ENCODE results near the gene MGA. TPM values are rescaled to one million over a fixed set of nuclear protein-coding genes. Genes with fewer than 3 reads are reported as not detected.

Gene MGA
- total RNA-seq, 1 experiment from 2014 or later: 35.9 TPM

GRCh38 chr15:41678742-41679141, 18.5 kb downstream of the MGA start:
- H3K27me3 Mint-ChIP-seq (ENCODE audit: low read depth): no peaks in the 10 kb centered on the region
- H3K36me3 Mint-ChIP-seq: no peaks in the 10 kb centered on the region
- CTCF ChIA-PET: no interaction called here
- no peaks in the 10 kb centered on the region for H3K4me1 Mint-ChIP-seq
- H3K9me3 Mint-ChIP-seq: no peaks in the 10 kb centered on the region
- TF ChIP-seq OVOL2 (CRISPR knock-in tag; IDR thresholded peaks at IDR 0.05; ENCODE audit: borderline replicate concordance): no peak
- no peak for TF ChIP-seq EMX1 (CRISPR knock-in tag; IDR thresholded peaks at IDR 0.05)
- no peak for TF ChIP-seq ZNF423 (CRISPR knock-in tag; IDR thresholded peaks at IDR 0.05)
- no peak for TF ChIP-seq NR3C1 (CRISPR knock-in tag; conservative IDR thresholded peaks at IDR 0.05; ENCODE audit: low read depth)
- TF ChIP-seq NR2C2 (CRISPR knock-in tag; IDR thresholded peaks at IDR 0.05): no peak
- no peak for TF ChIP-seq CREB1 (CRISPR knock-in tag; IDR thresholded peaks at IDR 0.05)
- no peak for TF ChIP-seq ZNF396 (CRISPR knock-in tag; IDR thresholded peaks at IDR 0.05; ENCODE audit: borderline replicate concordance)
- TF ChIP-seq FOXK1 (CRISPR knock-in tag; IDR thresholded peaks at IDR 0.05): no peak
- no peak for TF ChIP-seq GABPB1 (CRISPR knock-in tag; IDR thresholded peaks at IDR 0.05)
- no peak for TF ChIP-seq ATF2 (CRISPR knock-in tag; IDR thresholded peaks at IDR 0.05; ENCODE audit: borderline replicate concordance, low read depth)
- no peak for TF ChIP-seq GTF2I (CRISPR knock-in tag; conservative IDR thresholded peaks at IDR 0.05)
- TF ChIP-seq USF1 (CRISPR knock-in tag; IDR thresholded peaks at IDR 0.05): no peak
- no peak for TF ChIP-seq ATF1 (CRISPR knock-in tag; IDR thresholded peaks at IDR 0.05)
- TF ChIP-seq ZNF532 (CRISPR knock-in tag; IDR thresholded peaks at IDR 0.05; ENCODE audit: borderline replicate concordance): no peak
- no peak for DNase-seq (ENCODE audit: low spot score)
- POLR2A ChIA-PET: no interaction called here
- H3K4me3 Mint-ChIP-seq: no peak overlapping the region
- peak overlapping the region; percentile 16; the same call in 1 of the 2 replicates for H3K27ac Mint-ChIP-seq
- ATAC-seq: no peak

- H3K9me3 Mint-ChIP-seq: no peaks in the 10 kb centered on the region
- ChIA-PET POLR2A (no interaction called here), CTCF (interaction anchor here (1.5 kb wide), 1 partner anchor 90 kb away, joined by 4 read pairs; the partner anchor contains the start of gene MAPKBP1)
- H3K36me3 Mint-ChIP-seq: 0 out of 2 replicates have a peak, but pooled peaks cover 3% of the 10 kb centered on the region
- H3K4me3 Mint-ChIP-seq: no peak overlapping the region
- TF ChIP-seq ESRRA (CRISPR knock-in tag; IDR thresholded peaks at IDR 0.05; ENCODE audit: borderline replicate concordance) (no peak), GABPB1 (CRISPR knock-in tag; IDR thresholded peaks at IDR 0.05) (0 out of 2 replicates have a peak, but pooled peaks have one; percentile 29)
- DNase-seq (ENCODE audit: low spot score) (no peak), ATAC-seq (no peak)
- peak overlapping the region; percentile 15; the same call in 1 of the 2 replicates for H3K27ac Mint-ChIP-seq
- no peaks in the 10 kb centered on the region for H3K27me3 Mint-ChIP-seq (ENCODE audit: low read depth)
- H3K4me1 Mint-ChIP-seq: peaks cover 11% of the 10 kb centered on the region
Observed at GRCh38 chr15:41683955-41684354, 23.8 kb downstream of the MGA start.

- Mint-ChIP-seq H3K27ac (no peak overlapping the region), H3K36me3 (0 out of 2 replicates have a peak, but pooled peaks cover 3% of the 10 kb centered on the region), H3K27me3 (ENCODE audit: low read depth) (no peaks in the 10 kb centered on the region), H3K4me3 (no peak overlapping the region), H3K9me3 (no peaks in the 10 kb centered on the region), H3K4me1 (peaks cover 30% of the 10 kb centered on the region)
- DNase-seq (ENCODE audit: low spot score) (no peak), ATAC-seq (no peak)
- ChIA-PET POLR2A (no interaction called here), CTCF (interaction anchor here (0.8 kb wide), 1 partner anchor 85 kb away, joined by 3 read pairs; no protein-coding TSS in a partner anchor)
- TF ChIP-seq ZBTB43 (CRISPR knock-in tag; IDR thresholded peaks at IDR 0.05): no peak
- no peak for TF ChIP-seq ESRRA (CRISPR knock-in tag; IDR thresholded peaks at IDR 0.05; ENCODE audit: borderline replicate concordance)
- no peak for TF ChIP-seq ELF4 (CRISPR knock-in tag; IDR thresholded peaks at IDR 0.05; ENCODE audit: low read depth)
- TF ChIP-seq CREB1 (CRISPR knock-in tag; IDR thresholded peaks at IDR 0.05): no peak
- TF ChIP-seq ZNF532 (CRISPR knock-in tag; IDR thresholded peaks at IDR 0.05; ENCODE audit: borderline replicate concordance): no peak
Observed at GRCh38 chr15:41688671-41689070, 28.5 kb downstream of the MGA start.

Data from WTC11 (cell line).